ENCODE data around the gene RPS6KA2.

DNA sequence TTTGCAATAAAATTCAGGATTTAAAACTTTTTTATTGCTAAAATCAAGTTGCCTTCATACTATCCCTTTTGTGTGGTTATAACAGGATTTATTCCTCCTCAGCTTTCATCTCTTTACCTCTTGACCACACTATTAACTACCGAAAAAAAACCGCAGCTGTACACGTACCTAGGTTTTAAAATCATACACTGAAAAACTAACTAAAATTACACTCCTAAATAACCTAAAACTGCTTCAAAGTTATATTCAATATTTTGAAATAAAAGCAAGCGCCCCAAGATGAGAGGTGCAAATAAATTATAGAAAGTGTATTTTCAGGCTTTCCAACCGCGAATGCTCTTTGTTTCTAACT lies 245.7 kb downstream of the RPS6KA2 start:
- no peak for TF ChIP-seq POLR2A (IDR thresholded peaks at IDR 0.05)
- TF ChIP-seq, protein P1, sequence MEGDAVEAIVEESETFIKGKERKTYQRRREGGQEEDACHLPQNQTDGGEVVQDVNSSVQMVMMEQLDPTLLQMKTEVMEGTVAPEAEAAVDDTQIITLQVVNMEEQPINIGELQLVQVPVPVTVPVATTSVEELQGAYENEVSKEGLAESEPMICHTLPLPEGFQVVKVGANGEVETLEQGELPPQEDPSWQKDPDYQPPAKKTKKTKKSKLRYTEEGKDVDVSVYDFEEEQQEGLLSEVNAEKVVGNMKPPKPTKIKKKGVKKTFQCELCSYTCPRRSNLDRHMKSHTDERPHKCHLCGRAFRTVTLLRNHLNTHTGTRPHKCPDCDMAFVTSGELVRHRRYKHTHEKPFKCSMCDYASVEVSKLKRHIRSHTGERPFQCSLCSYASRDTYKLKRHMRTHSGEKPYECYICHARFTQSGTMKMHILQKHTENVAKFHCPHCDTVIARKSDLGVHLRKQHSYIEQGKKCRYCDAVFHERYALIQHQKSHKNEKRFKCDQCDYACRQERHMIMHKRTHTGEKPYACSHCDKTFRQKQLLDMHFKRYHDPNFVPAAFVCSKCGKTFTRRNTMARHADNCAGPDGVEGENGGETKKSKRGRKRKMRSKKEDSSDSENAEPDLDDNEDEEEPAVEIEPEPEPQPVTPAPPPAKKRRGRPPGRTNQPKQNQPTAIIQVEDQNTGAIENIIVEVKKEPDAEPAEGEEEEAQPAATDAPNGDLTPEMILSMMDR (IDR thresholded peaks at IDR 0.05): no peak

Data from breast epithelium (tissue), 3 donors.